Measurements from ENCODE around the gene IRF7.
"Not testable (repeated sequence)": the region's sequence is repeated elsewhere in the genome, so short reads cannot be mapped to it uniquely, and the experiment has no call there.

Gene IRF7

GRCh38 chr11:615504-616319 lies at the start of gene IRF7:
TSS of gene IRF7 (minus strand) at chr11:615950. CDS start at chr11:615364, 586 bp downstream.
- DNase-seq = no peak

- DNase-seq = peak; percentile 19
Measured at GRCh38 chr11:665062-665703, 49.4 kb upstream of the IRF7 start.

GRCh38 chr11:662689-663274 lies 47.0 kb upstream of the IRF7 start:
- no peak for DNase-seq

GRCh38 chr11:660681-661444 lies 45.1 kb upstream of the IRF7 start:
- peak; percentile 5 for DNase-seq

- no peak for DNase-seq
Measured at GRCh38 chr11:660281-660680, 44.5 kb upstream of the IRF7 start.

GRCh38 chr11:659532-660085 lies 43.9 kb upstream of the IRF7 start:
- DNase-seq = no peak

GRCh38 chr11:657691-658126 lies 42.0 kb upstream of the IRF7 start:
- no peak for DNase-seq

- DNase-seq = no peak
Measured at GRCh38 chr11:656866-657265, 41.1 kb upstream of the IRF7 start.

- DNase-seq = no peak
Measured at GRCh38 chr11:656426-656825, 40.7 kb upstream of the IRF7 start.

- no peak for DNase-seq
Measured at GRCh38 chr11:655036-655726, 39.4 kb upstream of the IRF7 start.

- not testable (repeated sequence) for DNase-seq
Measured at GRCh38 chr11:654444-654843, 38.7 kb upstream of the IRF7 start.

GRCh38 chr11:653837-654236 lies 38.1 kb upstream of the IRF7 start:
- no peak for DNase-seq

GRCh38 chr11:653136-653535 lies 37.4 kb upstream of the IRF7 start:
- DNase-seq = not testable (repeated sequence)

GRCh38 chr11:650482-650881 lies 34.7 kb upstream of the IRF7 start:
- DNase-seq = no peak

- DNase-seq = not testable (repeated sequence)
Measured at GRCh38 chr11:647672-648158, 32.0 kb upstream of the IRF7 start.

GRCh38 chr11:646214-646613 lies 30.5 kb upstream of the IRF7 start:
- no peak for DNase-seq

- DNase-seq = no peak
Measured at GRCh38 chr11:645536-645935, 29.8 kb upstream of the IRF7 start.

- DNase-seq = no peak
Measured at GRCh38 chr11:643849-644738, 28.3 kb upstream of the IRF7 start.

GRCh38 chr11:643366-643765 lies 27.6 kb upstream of the IRF7 start:
- DNase-seq = no peak

GRCh38 chr11:641806-642370 lies 26.1 kb upstream of the IRF7 start:
- no peak for DNase-seq

All from NCI-H1694 (cell line).